Transverse colon (tissue), 4 donors: ENCODE measurements around the gene NR2F1-AS1. TPM values are rescaled to one million over a fixed set of nuclear protein-coding genes. Genes with fewer than 3 reads are reported as not detected.

Source experiments
- DNase-seq: peaks from one replicate; pipeline ENCODE4 v3.0.0-alpha.2; 2019
- H3K27ac ChIP-seq, 4 donors: fragments of 200-600 bp; sonication (generic); 2 replicates each; pipeline ENCODE4 v1.5.1; 2016 to 2018; ENCODE audit warnings: inconsistent platforms in 4 of 4
- H3K27me3 ChIP-seq: fragments of 200-600 bp; sonication (generic); 2 replicates; pipeline ENCODE4 v1.5.1; 2017; ENCODE audit warnings: inconsistent platforms
- H3K36me3 ChIP-seq, 4 donors: fragments of 200-600 bp; sonication (generic); 2 replicates each; pipeline ENCODE4 v1.5.1; 2017 to 2019; ENCODE audit warnings: inconsistent platforms in 4 of 4
- H3K4me1 ChIP-seq, 4 donors: fragments of 200-600 bp; sonication (generic); 2 replicates each; pipeline ENCODE4 v1.5.1; 2017 to 2020; ENCODE audit warnings: inconsistent platforms in 4 of 4
- H3K4me3 ChIP-seq, 4 donors: fragments of 200-600 bp; sonication (generic); 1 replicate in 1 of 4; 2 replicates in 3 of 4; pipeline versions ENCODE4 v1.5.1 to v1.6.1; 2017 to 2019; ENCODE audit warnings: inconsistent platforms in 4 of 4
- H3K9me3 ChIP-seq, 2 donors: fragments of 200-600 bp; sonication (generic); 2 replicates each; pipeline ENCODE4 v1.5.1; 2017 to 2019; ENCODE audit warnings: inconsistent platforms in 2 of 2
- EP300 ChIP-seq: sonication (generic); formaldehyde crosslinking; IDR thresholded peaks from one replicate; pipeline ENCODE4 v1.6.1; 2017; ENCODE audit warnings: antibody characterized with exemption, low read depth
- POLR2A ChIP-seq: fragments of 450-650 bp; IDR thresholded peaks from one replicate; pipeline ENCODE4 v1.6.1; 2016; ENCODE audit warnings: antibody characterized with exemption, mild to moderate bottlenecking, moderate library complexity
- POLR2AphosphoS5 ChIP-seq, 3 donors: sonication (generic); formaldehyde crosslinking; IDR thresholded peaks; one replicate each; pipeline ENCODE4 v1.6.1; 2016; ENCODE audit warnings: antibody characterized with exemption in 3 of 3
- WGBS, 2 donors: methylation state at CpG; one replicate each; pipeline ENCODE4 v1.1.5; 2018; ENCODE audit warnings: low coverage in 1 of 2; 5-methylcytosine and 5-hydroxymethylcytosine counted together
- in situ Hi-C, 4 donors: fragments of 200-750 bp; cut with MboI; loops; one replicate each; pipeline versions ENCODE4 v1.15.0 to v1.15.1; 2017; ENCODE audit warnings: low sequenced_read_pairs in 3 of 4, low pct_ligation_motif_present in 1 of 4, low pct_unique_long_range_greater_than_20kb in 1 of 4
- intact Hi-C: fragments of 100-400 bp; cut with DNase I; formaldehyde crosslinking; loops from one replicate; pipeline ENCODE4 v1.15.1; 2023; ENCODE audit warnings: low total_unique reads
- total RNA-seq, 4 donors: library from RNA; depleted of rRNA; stranded (reverse); fragments of >200 nt; gene quantifications; one replicate each; pipeline ENCODE4 v1.1.0, GENCODE V29; 2016
- TF ChIP-seq, protein P1 (sequence below), 5 experiments: fragments of 200-600 bp in 3 of 5; fragments of 450-650 bp in 2 of 5; sonication (generic) in 3 of 5; IDR thresholded peaks; 1 replicate in 2 of 5; 2 replicates in 3 of 5; pipeline ENCODE4 v1.5.1; 2016 to 2017; ENCODE audit warnings: antibody characterized with exemption in 5 of 5, inconsistent platforms in 3 of 5, mild to moderate bottlenecking in 2 of 5, moderate library complexity in 1 of 5

NR2F1-AS1 gene
- total RNA-seq, 4 donors from 2014 or later: 1.2 to 3.7 (median 2.2) TPM

DNA sequence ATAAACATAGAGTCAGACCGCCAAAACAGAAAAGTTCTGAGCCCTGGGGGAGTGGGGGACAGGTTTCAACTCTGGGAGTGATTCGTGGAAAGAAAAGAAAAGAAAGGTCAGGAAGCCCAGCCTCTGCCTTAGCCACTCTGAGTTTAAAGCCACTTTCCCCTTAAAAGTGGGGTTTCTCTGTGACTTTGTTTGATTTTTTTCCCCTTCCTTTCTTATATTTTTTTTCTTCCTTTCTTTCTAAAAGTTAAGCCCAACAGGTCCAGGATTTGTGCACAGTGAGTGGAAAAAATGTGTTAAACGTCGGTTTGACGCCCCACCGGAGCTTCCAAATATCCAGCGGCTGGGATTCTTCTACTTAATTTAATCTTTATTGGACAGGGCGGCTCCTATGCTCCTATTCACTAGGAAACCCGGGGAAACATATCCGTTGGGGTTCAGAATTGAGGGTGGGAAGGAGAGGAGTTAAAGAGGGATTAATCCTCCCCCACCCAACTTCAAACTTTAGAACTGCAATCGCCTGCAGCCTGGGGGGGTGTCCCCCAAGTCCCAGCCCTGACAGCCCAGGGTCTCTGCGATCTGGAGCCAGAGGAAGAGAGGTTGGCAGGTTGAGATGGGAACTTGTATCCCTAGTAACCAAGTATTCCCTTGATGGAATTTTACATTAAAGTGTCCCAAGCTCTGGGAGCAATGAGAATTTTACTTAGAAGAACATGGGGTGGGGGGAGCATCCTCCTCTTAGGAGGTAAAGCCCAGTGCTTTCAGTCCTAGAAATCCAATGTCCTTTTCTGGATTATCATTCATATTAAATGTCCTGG is 6.3 kb downstream of the NR2F1-AS1 start:
- WGBS, 2 donors: 19 to 25% methylated on average over 9 to 12 of the region's 12 CpGs
- no peaks in the 10 kb centered on the region for H3K9me3 ChIP-seq
- intact Hi-C loops (no loop called here), in situ Hi-C loops (loop anchor here in 3 of 4 donors (25.0 kb wide), 2 partner anchors 213 to 338 kb away; no protein-coding TSS in a partner anchor)
- H3K4me3 ChIP-seq: no peak overlapping the region
- no peaks in the 10 kb centered on the region for H3K36me3 ChIP-seq
- no peak for DNase-seq
- no peak overlapping the region for H3K27ac ChIP-seq
- TF ChIP-seq, protein P1, sequence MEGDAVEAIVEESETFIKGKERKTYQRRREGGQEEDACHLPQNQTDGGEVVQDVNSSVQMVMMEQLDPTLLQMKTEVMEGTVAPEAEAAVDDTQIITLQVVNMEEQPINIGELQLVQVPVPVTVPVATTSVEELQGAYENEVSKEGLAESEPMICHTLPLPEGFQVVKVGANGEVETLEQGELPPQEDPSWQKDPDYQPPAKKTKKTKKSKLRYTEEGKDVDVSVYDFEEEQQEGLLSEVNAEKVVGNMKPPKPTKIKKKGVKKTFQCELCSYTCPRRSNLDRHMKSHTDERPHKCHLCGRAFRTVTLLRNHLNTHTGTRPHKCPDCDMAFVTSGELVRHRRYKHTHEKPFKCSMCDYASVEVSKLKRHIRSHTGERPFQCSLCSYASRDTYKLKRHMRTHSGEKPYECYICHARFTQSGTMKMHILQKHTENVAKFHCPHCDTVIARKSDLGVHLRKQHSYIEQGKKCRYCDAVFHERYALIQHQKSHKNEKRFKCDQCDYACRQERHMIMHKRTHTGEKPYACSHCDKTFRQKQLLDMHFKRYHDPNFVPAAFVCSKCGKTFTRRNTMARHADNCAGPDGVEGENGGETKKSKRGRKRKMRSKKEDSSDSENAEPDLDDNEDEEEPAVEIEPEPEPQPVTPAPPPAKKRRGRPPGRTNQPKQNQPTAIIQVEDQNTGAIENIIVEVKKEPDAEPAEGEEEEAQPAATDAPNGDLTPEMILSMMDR (IDR thresholded peaks at IDR 0.05): no peak
- H3K4me1 ChIP-seq: peaks cover 5 to 19% (median 12%) of the 10 kb centered on the region in 4 donors
- H3K27me3 ChIP-seq: peaks cover 100% of the 10 kb centered on the region

DNA sequence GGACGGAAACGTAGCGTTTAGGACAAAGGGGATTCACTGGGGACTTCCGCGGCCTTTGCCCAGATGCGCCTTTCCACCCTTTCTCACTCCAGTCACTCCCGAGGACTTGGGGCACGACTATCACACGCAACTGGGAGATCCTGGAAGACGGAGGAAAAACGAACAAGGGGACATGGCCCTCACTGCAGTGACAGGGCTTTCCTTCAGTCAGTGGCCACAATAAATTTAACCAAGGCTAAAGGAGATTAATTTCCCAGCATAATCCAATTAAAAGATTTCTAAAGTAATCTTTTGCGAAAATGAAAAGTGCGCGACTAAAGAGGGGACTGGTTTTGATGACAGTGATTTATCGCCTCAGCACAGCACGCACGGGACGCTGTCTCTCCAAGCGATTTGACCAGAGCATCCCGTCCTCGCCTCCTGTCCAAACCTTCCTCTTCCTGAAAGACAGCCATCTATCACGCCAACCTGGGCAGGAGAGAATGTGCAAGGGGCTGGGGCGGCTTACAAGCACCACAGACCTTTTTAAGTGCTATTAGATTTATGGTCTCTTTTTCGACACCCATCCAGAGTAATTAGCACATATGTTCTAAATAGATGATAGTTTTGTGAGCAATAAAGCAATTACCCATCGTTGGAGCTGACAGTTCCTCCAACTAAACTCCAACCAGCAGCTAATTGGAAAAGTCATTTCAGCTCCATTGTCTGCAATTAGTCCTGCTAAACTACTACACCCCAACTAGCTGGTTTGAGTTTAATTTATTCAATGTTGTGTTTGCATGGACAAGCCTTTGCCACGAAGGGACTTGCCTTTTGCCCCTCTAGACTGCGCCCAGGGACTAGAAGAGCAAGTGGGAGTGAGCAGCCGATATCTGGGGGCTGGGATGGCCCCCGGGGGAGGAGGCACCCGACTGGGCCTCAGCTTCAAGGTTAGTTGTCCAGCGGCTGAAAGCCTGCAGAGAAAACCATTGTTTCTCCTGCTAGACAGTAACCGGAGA is 7.4 kb downstream of the NR2F1-AS1 start:
- Histone ChIP-seq H3K36me3 (no peaks in the 10 kb centered on the region), H3K27me3 (peaks cover 100% of the 10 kb centered on the region), H3K9me3 (no peaks in the 10 kb centered on the region), H3K4me1 (peaks cover 0 to 8% (median 2%) of the 10 kb centered on the region in 4 donors), H3K4me3 (no peak overlapping the region), H3K27ac (no peak overlapping the region)
- intact Hi-C loops (no loop called here), in situ Hi-C loops (no loop called here)
- 27 to 41% methylated on average over 3 to 32 of the region's 32 CpGs for WGBS, 2 donors
- DNase-seq: no peak
- TF ChIP-seq POLR2A (no peak), EP300 (no peak), POLR2AphosphoS5 (IDR thresholded peaks at IDR 0.05) (no peak)
- TF ChIP-seq, protein P1 (IDR thresholded peaks at IDR 0.05): no peak

DNA sequence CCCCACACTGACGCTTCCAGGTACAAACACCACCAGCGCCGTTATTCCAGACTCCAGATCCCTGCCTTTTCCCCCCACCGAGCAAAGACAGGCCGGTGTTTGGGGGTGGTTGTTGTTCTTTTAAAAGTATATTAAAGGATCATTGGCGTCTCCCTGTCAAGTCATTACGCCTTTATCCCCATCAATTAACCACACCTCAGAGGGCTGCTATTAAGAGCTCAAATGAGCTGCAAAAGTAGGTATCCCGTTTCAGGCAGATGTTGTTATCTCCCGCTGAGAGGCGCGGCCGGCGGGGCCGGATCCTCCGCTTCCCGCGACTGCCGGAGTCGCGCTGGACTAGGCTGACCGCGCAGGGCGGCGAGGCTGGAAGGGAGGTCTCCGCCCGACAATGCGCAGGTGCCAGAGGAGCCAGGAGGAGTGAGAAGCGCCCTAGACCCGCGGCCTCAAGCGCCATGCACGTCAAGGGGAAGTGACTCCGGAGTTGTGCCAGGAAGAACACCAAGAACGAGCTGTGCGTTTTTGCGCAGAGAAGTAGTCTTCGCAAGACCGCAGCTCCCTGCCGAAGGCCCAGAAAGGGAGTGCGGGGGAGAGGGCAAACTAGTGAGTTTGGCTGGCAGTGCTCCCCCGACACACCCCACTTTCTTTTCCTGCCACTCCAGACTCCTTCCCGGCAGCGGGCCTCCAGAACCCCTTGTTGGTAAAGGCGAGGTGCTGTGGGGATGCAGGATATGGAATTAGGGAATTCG is 8.2 kb downstream of the NR2F1-AS1 start:
- Histone ChIP-seq H3K27ac (no peak overlapping the region), H3K4me3 (no peak overlapping the region), H3K27me3 (peaks cover 100% of the 10 kb centered on the region), H3K4me1 (peaks cover 0 to 7% (median 2%) of the 10 kb centered on the region in 4 donors), H3K36me3 (no peaks in the 10 kb centered on the region), H3K9me3 (no peaks in the 10 kb centered on the region)
- DNase-seq: no peak
- 20% methylated on average over 45 of the region's 45 CpGs; no CpG with 5 or more reads in 1 of the 2 donors for WGBS, 2 donors
- intact Hi-C loops: no loop called here
- no peak for TF ChIP-seq POLR2A
- TF ChIP-seq EP300: no peak
- TF ChIP-seq, protein P1 (IDR thresholded peaks at IDR 0.05): no peak
- TF ChIP-seq POLR2AphosphoS5 (IDR thresholded peaks at IDR 0.05): no peak
- in situ Hi-C loops: no loop called here
